ENCODE results near the gene KPTN. TPM values are rescaled to one million over a fixed set of nuclear protein-coding genes. Genes with fewer than 3 reads are reported as not detected.

The KPTN gene
- total and polyA plus RNA-seq, 2 experiments from 2014 or later: 3.1 to 9.6 TPM

DNA sequence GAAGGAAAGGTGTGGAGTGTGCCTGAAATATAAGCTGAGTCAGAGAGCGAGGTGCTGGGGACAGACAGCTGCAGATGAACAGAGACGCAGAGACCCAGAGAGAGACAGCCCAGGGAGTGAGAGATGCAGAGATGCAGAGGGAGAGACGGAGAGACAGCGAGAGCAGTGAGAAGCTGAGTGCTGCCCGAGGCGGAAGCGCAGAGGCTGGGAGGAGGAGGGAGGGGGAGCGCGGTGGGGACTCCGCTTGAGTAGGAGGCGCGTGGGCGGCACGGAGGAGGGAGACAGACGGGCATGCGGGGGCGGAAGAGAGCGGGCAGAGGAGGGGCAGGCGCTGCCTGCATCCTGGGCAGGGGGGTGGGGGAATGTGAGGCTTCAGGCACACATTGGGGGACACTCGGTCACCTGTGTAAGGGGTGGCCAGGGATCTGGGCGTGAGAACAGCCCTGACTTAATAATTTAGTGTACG, 38.0 kb downstream of the KPTN start:
- no peaks in the 10 kb centered on the region for H3K79me2 ChIP-seq (ENCODE audit: insufficient read depth)
- H3K4me2 ChIP-seq (ENCODE audit: unreplicated experiment): no peak overlapping the region
- DNase-seq: peak; percentile 36
- H2AFZ ChIP-seq: no peak overlapping the region
- H4K20me1 ChIP-seq (ENCODE audit: insufficient read depth): no peaks in the 10 kb centered on the region
- H3K4me3 ChIP-seq: no peak overlapping the region
- H3K9me2 ChIP-seq (ENCODE audit: insufficient read depth): no peaks in the 10 kb centered on the region
- TF ChIP-seq EZH2 (IDR thresholded peaks at IDR 0.05; ENCODE audit: insufficient read depth, poor library complexity, severe bottlenecking): peak; percentile 20
- TF ChIP-seq EZH2phosphoT487 (IDR thresholded peaks at IDR 0.05; ENCODE audit: insufficient read depth, low read depth): no peak
- H3K4me1 ChIP-seq (ENCODE audit: insufficient read depth): no peaks in the 10 kb centered on the region
- H3K36me3 ChIP-seq (ENCODE audit: low read depth): no peaks in the 10 kb centered on the region
- no peak overlapping the region for H3K27ac ChIP-seq
- peaks cover 79% of the 10 kb centered on the region for H3K27me3 ChIP-seq (replicated peaks; ENCODE audit: insufficient read depth)
- in situ Hi-C loops (cut with MboI): no loop called here
- H3K9me3 ChIP-seq (ENCODE audit: low read depth): no peaks in the 10 kb centered on the region
- no peaks in the 10 kb centered on the region for H3F3A ChIP-seq (ENCODE audit: insufficient read depth)
- 9 to 10% methylated on average over 7 to 22 of the region's 22 CpGs for WGBS, 2 experiments (ENCODE audit: low coverage in 1 of 2, low lambda C conversion rate in 2 of 2, missing lambda C conversion rate in 2 of 2)
- no peak overlapping the region for H3K9ac ChIP-seq

DNA sequence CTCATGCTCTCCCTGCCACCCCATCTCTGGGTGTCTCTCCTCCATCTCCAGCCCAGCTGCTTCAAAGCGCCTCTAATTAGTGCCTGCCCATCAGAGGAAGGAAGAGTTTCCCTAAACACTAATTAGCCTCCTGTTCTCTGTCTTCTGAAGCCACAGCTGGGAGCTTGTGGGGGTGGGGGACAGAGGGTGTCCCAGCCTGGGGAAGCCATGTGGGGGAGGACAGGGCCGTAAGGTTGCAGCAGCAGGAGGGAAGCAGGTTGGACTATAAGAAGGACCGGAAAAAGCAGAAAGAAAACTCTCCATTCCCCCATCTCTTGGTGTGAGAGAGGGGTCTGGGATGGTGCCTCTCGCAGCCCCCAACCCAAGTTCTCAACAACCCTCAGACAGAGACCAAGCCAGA, 38.5 kb downstream of the KPTN start:
- Histone ChIP-seq H3K4me1 (ENCODE audit: insufficient read depth) (no peaks in the 10 kb centered on the region), H3F3A (ENCODE audit: insufficient read depth) (no peaks in the 10 kb centered on the region), H3K79me2 (ENCODE audit: insufficient read depth) (no peaks in the 10 kb centered on the region), H3K27ac (no peak overlapping the region), H4K20me1 (ENCODE audit: insufficient read depth) (no peaks in the 10 kb centered on the region), H3K4me3 (no peak overlapping the region), H3K4me2 (ENCODE audit: unreplicated experiment) (no peak overlapping the region), H3K9me3 (ENCODE audit: low read depth) (no peaks in the 10 kb centered on the region), H3K9me2 (ENCODE audit: insufficient read depth) (no peaks in the 10 kb centered on the region), H3K36me3 (ENCODE audit: low read depth) (no peaks in the 10 kb centered on the region), H3K27me3 (replicated peaks; ENCODE audit: insufficient read depth) (peaks cover 79% of the 10 kb centered on the region), H2AFZ (no peak overlapping the region), H3K9ac (no peak overlapping the region)
- 44% methylated on average over 4 of the region's 4 CpGs for WGBS, 2 experiments (ENCODE audit: low coverage in 1 of 2, low lambda C conversion rate in 2 of 2, missing lambda C conversion rate in 2 of 2)
- DNase-seq: no peak
- TF ChIP-seq EZH2 (IDR thresholded peaks at IDR 0.05; ENCODE audit: insufficient read depth, poor library complexity, severe bottlenecking) (peak; percentile 65), EZH2phosphoT487 (IDR thresholded peaks at IDR 0.05; ENCODE audit: insufficient read depth, low read depth) (no peak)
- in situ Hi-C loops (cut with MboI): no loop called here

DNA sequence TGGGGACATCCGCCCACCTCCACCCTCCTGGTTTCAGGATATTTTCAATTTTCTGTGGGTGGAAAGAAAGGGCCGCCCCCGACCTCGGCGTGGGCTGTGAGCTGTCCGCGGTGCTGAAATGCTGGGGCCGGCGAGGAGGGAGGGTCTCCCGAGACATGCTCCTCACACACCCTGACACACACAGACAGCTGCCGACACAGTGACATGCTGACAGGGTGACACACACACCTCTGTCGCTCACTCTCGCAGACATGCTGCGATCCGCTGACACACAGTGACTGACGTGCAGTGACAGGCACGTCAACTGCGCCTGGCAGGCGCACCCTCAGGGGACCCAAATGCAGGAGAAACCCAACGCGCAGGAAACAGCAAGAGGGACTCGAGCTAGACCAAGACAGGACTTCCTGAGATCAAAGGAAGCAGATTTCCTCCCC, 39.6 kb downstream of the KPTN start:
- Histone ChIP-seq H3K9me3 (ENCODE audit: low read depth) (no peaks in the 10 kb centered on the region), H3F3A (ENCODE audit: insufficient read depth) (no peaks in the 10 kb centered on the region), H3K4me2 (ENCODE audit: unreplicated experiment) (no peak overlapping the region), H2AFZ (no peak overlapping the region), H3K9me2 (ENCODE audit: insufficient read depth) (no peaks in the 10 kb centered on the region), H3K9ac (no peak overlapping the region), H3K4me3 (no peak overlapping the region), H3K79me2 (ENCODE audit: insufficient read depth) (no peaks in the 10 kb centered on the region), H3K36me3 (ENCODE audit: low read depth) (no peaks in the 10 kb centered on the region), H4K20me1 (ENCODE audit: insufficient read depth) (no peaks in the 10 kb centered on the region), H3K27ac (no peak overlapping the region), H3K4me1 (ENCODE audit: insufficient read depth) (no peaks in the 10 kb centered on the region), H3K27me3 (replicated peaks; ENCODE audit: insufficient read depth) (peaks cover 71% of the 10 kb centered on the region)
- DNase-seq: no peak
- TF ChIP-seq EZH2 (IDR thresholded peaks at IDR 0.05; ENCODE audit: insufficient read depth, poor library complexity, severe bottlenecking): no peak
- TF ChIP-seq EZH2phosphoT487 (IDR thresholded peaks at IDR 0.05; ENCODE audit: insufficient read depth, low read depth): no peak
- in situ Hi-C loops (cut with MboI): no loop called here
- 21 to 24% methylated on average over 22 of the region's 22 CpGs for WGBS, 2 experiments (ENCODE audit: low coverage in 1 of 2, low lambda C conversion rate in 2 of 2, missing lambda C conversion rate in 2 of 2)

DNA sequence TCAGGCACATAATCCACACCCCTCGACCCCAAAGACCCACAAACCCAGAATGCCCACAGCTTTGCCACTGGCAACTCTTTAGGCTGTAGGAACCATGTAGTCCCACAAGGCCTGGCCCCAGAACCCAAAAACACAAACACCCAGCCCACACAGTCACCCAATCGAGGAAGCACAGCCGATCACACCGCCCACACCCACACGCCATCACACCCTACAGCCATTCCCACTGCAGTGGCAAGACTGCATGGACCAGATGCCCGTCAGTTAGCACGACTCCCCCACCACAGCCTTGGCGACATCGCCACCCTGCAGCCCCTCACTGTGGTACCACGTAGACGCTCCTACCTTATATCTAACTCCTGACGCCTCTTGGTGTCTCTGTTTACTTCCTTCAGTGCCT, 40.7 kb downstream of the KPTN start:
- Histone ChIP-seq H3K9me2 (ENCODE audit: insufficient read depth) (no peaks in the 10 kb centered on the region), H2AFZ (no peak overlapping the region), H3K4me3 (no peak overlapping the region), H3K27me3 (replicated peaks; ENCODE audit: insufficient read depth) (peaks cover 61% of the 10 kb centered on the region), H3K36me3 (ENCODE audit: low read depth) (no peaks in the 10 kb centered on the region), H3K4me2 (ENCODE audit: unreplicated experiment) (no peak overlapping the region), H3K9me3 (ENCODE audit: low read depth) (no peaks in the 10 kb centered on the region), H3F3A (ENCODE audit: insufficient read depth) (no peaks in the 10 kb centered on the region), H3K9ac (no peak overlapping the region), H4K20me1 (ENCODE audit: insufficient read depth) (no peaks in the 10 kb centered on the region), H3K4me1 (ENCODE audit: insufficient read depth) (no peaks in the 10 kb centered on the region), H3K79me2 (ENCODE audit: insufficient read depth) (no peaks in the 10 kb centered on the region), H3K27ac (no peak overlapping the region)
- no peak for DNase-seq
- in situ Hi-C loops (cut with MboI): no loop called here
- 35 to 39% methylated on average over 12 of the region's 12 CpGs for WGBS, 2 experiments (ENCODE audit: low coverage in 1 of 2, low lambda C conversion rate in 2 of 2, missing lambda C conversion rate in 2 of 2)
- TF ChIP-seq EZH2phosphoT487 (IDR thresholded peaks at IDR 0.05; ENCODE audit: insufficient read depth, low read depth) (no peak), EZH2 (IDR thresholded peaks at IDR 0.05; ENCODE audit: insufficient read depth, poor library complexity, severe bottlenecking) (no peak)

DNA sequence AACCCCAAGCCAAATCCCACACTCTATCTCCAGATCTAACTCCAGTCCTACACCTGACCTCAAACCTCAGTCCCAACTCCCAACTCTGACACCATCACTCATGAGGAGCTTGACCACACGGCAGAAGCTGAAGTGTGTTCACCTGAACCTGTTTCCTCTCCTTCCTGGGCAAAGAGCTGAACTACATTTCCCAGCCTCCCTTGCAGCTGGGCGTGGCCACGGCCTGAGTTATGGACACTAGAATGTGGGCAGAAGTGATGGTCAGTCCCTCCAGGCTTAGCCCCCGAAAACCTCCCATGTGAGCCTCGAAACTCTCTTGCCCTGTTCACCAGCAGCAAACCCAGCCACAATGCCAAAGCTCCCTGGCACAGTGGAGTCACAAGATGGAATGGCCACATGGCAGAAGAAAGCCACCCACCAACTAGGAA, 45.2 kb downstream of the KPTN start:
- H4K20me1 ChIP-seq (ENCODE audit: insufficient read depth): no peaks in the 10 kb centered on the region
- no peaks in the 10 kb centered on the region for H3K36me3 ChIP-seq (ENCODE audit: low read depth)
- no peak overlapping the region for H2AFZ ChIP-seq
- H3K4me2 ChIP-seq (ENCODE audit: unreplicated experiment): no peak overlapping the region
- no peak overlapping the region for H3K27ac ChIP-seq
- no peaks in the 10 kb centered on the region for H3F3A ChIP-seq (ENCODE audit: insufficient read depth)
- H3K79me2 ChIP-seq (ENCODE audit: insufficient read depth): no peaks in the 10 kb centered on the region
- no peak overlapping the region for H3K4me3 ChIP-seq
- H3K27me3 ChIP-seq (replicated peaks; ENCODE audit: insufficient read depth): peaks cover 19% of the 10 kb centered on the region
- no peak overlapping the region for H3K9ac ChIP-seq
- peak; percentile 20 for DNase-seq
- H3K9me3 ChIP-seq (ENCODE audit: low read depth): no peaks in the 10 kb centered on the region
- in situ Hi-C loops (cut with MboI): loop anchor here (5.0 kb wide), 1 partner anchor 268 kb away; no protein-coding TSS in a partner anchor
- H3K9me2 ChIP-seq (ENCODE audit: insufficient read depth): no peaks in the 10 kb centered on the region
- TF ChIP-seq EZH2phosphoT487 (IDR thresholded peaks at IDR 0.05; ENCODE audit: insufficient read depth, low read depth): no peak
- no peaks in the 10 kb centered on the region for H3K4me1 ChIP-seq (ENCODE audit: insufficient read depth)
- 10 to 16% methylated on average over 5 of the region's 5 CpGs for WGBS, 2 experiments (ENCODE audit: low coverage in 1 of 2, low lambda C conversion rate in 2 of 2, missing lambda C conversion rate in 2 of 2)
